ENCODE results near the gene RRP1. TPM values are rescaled to one million over a fixed set of nuclear protein-coding genes. Genes with fewer than 3 reads are reported as not detected.

Gene RRP1
- total RNA-seq, 1 experiment from 2014 or later, result 53.9 TPM

DNA sequence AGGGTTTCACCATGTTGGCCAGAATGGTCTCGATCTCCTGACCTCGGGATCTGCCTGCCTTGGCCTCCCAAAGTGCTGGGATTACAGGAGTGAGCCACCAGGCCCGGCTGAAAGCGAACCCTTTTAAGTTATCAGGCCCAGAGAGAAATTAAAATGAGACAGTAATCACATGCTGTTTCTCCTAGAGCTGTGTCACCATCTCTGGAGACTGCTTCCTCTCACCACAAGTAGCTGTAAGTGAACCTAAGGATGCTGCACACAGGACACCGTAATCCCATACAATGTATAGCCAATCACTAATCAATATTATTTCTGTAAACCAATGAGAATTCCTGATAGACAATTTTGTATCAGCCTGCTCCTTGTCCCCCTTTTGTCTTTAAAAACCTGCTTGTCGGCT, 7.5 kb upstream of the RRP1 start (continued):
- TF ChIP-seq, protein P1, sequence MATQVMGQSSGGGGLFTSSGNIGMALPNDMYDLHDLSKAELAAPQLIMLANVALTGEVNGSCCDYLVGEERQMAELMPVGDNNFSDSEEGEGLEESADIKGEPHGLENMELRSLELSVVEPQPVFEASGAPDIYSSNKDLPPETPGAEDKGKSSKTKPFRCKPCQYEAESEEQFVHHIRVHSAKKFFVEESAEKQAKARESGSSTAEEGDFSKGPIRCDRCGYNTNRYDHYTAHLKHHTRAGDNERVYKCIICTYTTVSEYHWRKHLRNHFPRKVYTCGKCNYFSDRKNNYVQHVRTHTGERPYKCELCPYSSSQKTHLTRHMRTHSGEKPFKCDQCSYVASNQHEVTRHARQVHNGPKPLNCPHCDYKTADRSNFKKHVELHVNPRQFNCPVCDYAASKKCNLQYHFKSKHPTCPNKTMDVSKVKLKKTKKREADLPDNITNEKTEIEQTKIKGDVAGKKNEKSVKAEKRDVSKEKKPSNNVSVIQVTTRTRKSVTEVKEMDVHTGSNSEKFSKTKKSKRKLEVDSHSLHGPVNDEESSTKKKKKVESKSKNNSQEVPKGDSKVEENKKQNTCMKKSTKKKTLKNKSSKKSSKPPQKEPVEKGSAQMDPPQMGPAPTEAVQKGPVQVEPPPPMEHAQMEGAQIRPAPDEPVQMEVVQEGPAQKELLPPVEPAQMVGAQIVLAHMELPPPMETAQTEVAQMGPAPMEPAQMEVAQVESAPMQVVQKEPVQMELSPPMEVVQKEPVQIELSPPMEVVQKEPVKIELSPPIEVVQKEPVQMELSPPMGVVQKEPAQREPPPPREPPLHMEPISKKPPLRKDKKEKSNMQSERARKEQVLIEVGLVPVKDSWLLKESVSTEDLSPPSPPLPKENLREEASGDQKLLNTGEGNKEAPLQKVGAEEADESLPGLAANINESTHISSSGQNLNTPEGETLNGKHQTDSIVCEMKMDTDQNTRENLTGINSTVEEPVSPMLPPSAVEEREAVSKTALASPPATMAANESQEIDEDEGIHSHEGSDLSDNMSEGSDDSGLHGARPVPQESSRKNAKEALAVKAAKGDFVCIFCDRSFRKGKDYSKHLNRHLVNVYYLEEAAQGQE (IDR thresholded peaks at IDR 0.05; ENCODE audit: low read depth), result no peak
- no peak for TF ChIP-seq POLR2AphosphoS5 (IDR thresholded peaks at IDR 0.05; ENCODE audit: low read depth, low read length)
- TF ChIP-seq, protein P2, sequence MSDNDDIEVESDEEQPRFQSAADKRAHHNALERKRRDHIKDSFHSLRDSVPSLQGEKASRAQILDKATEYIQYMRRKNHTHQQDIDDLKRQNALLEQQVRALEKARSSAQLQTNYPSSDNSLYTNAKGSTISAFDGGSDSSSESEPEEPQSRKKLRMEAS (IDR thresholded peaks at IDR 0.05), result no peak
- TF ChIP-seq RAD21 (IDR thresholded peaks at IDR 0.05; ENCODE audit: low read depth), result no peak
- TF ChIP-seq EZH2phosphoT487 (IDR thresholded peaks at IDR 0.05; ENCODE audit: borderline replicate concordance), result no peak
- TF ChIP-seq JUND (IDR thresholded peaks at IDR 0.05), result no peak
- TF ChIP-seq EZH2 (IDR thresholded peaks at IDR 0.05), result no peak
- TF ChIP-seq TCF7L2 (IDR thresholded peaks at IDR 0.05; ENCODE audit: borderline replicate concordance, extremely low read depth, insufficient read depth, insufficient read length), result no peak
- TF ChIP-seq, protein P3, sequence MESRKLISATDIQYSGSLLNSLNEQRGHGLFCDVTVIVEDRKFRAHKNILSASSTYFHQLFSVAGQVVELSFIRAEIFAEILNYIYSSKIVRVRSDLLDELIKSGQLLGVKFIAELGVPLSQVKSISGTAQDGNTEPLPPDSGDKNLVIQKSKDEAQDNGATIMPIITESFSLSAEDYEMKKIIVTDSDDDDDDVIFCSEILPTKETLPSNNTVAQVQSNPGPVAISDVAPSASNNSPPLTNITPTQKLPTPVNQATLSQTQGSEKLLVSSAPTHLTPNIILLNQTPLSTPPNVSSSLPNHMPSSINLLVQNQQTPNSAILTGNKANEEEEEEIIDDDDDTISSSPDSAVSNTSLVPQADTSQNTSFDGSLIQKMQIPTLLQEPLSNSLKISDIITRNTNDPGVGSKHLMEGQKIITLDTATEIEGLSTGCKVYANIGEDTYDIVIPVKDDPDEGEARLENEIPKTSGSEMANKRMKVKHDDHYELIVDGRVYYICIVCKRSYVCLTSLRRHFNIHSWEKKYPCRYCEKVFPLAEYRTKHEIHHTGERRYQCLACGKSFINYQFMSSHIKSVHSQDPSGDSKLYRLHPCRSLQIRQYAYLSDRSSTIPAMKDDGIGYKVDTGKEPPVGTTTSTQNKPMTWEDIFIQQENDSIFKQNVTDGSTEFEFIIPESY (IDR thresholded peaks at IDR 0.05; ENCODE audit: extremely low read depth, insufficient replicate concordance, low read length), result no peak
